GM04504 (cell line): Measurements from ENCODE around the gene CDC45.

ENCODE experiments used
- DNase-seq: peaks from one replicate; pipeline ENCODE4 v3.0.0-alpha.2; 2012; ENCODE audit warnings: low read depth

The CDC45 gene

DNA sequence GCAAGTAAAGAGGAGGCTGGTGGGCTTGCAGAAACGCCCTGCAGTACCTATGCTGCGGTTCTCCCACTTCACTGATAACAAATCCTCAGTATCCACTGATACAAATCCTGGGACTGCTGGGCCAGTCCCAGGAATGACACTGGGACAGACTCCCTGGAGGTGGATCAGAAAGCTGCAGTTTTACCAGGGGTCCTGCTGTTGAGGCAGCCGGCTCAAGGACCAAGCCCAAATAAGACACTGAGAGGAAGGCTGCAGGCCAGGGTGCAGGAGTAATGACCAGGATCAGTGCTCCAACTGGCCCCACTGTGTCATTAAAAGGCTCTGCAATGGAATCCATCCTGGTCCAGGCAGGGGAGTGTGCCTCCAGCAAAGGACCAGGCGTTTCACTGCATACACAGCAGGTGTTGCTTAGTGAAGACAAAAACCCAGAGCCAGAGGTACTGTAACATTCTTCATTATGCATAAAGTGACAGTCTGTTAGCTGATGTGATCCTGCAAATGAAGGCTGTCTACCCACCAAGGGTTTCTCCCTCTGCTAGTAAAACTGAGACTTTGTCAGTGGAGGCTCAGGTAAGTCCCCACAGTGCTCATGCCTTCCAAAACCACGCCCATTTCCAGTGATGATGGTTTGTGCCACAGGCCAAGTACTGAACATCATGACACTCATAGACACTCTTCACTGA, 30.8 kb upstream of the CDC45 start:
- DNase-seq, result no peak

DNA sequence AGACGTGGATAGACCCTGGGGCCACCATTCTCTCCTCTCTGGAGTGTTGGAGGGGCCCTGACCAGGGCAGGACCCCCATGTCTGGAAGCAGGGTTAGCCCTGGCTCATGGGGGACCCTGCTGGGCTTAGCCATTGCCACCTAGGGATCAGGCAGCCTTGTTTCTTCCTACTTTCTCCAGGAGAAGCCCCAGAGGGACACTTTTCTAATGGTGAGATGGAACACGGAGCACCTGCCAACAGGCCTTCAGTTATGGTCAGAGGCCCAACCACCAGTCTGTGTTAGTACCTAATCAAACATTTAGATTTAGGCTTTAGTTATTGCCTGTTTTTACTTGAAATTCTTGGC, 30.3 kb upstream of the CDC45 start:
- DNase-seq, result no peak

DNA sequence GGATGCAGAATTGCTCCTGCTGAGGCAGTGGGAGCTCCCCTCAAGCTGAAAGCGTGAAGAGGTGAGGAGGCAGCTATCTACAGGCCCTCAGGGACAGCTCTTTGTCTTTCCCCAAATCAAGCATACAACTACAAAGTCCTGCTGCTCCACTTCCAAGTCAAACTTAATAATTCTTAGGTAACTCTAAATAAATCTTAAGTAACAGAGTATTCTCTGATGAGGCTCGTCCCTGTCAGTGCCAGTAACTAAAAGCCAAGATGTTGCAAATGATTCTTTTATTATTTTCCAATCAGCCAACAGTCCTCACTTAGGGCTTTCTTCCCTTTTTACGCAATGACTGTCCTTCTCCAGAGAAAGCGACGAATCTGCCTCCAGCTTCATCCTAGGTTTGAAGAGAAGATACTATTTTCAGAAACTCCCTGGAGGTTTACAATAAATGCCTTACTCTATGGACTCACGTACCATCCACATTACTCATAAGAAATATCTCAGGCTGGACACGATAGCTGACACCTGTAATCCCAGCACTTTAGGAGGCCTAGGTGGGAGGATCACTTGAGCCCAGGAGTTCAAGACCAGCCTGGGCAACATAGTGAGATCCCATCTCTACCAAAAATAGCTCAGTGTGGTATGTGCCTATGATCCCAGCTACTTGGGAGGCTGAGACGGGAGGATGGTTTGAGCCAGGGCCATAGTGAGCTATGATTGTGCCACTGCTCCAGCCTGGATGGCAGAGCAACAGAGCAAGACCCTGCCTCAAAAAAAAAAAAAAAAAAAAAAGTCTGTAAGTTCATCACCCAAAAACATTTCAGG, 29.2 kb upstream of the CDC45 start:
- DNase-seq, result no peak

DNA sequence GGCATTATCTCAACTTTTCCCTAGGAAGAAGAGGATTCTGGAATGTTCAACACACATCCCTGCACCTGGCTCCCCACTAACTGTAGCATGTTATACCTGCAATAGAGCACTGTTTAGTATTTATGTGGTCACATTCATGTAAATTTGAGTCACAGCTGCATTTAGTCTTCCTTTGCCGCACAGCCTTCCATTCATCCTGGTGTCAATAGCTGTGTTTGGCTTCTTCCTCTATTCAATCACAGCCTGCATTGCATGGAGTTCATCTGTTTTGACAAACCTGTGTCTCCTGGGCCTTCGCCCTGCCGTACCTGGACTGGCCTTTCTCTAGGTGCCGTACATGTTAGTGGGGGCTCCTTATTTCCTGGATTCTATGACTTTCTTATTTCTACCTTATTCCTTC, 28.1 kb upstream of the CDC45 start:
- no peak for DNase-seq

DNA sequence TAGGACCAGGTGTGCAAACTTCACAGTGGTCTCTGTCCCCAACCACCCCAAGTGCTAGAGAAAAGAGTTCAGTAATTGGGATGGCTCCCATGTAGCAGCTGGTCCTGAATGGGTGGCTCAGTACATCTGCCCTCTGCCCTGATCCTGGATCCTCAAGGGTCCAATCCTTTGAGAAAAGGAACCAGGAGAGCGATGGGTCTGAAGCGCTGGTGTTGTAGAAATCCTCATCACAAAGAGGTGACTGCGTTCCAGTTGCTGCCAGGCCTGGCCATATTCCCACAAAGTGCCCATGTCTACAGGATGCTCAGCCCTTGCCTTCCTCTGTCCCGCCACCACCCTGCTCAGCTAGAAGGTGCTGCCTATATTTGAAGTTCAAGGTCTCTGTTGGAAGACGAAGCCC, 26.0 kb upstream of the CDC45 start:
- DNase-seq, result no peak

DNA sequence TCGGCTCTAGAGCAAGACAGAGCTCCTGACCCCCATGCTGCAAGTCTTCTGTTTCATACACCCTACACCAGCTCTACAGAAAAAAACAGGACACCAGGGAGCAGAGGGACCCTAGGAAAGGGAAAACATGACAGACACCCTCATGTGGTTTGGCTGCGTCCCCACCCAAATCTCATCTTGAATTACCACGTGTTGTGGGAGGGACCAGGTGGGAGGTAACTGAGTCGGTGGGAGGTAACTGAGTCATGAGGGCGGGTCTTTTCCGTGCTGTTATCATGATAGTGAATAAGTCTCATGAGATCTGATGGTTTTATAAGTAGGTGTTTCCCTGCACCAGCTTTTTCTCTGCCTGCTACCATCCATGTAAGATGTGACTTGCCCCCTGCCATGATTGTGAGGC, 25.6 kb upstream of the CDC45 start:
- DNase-seq, result no peak

DNA sequence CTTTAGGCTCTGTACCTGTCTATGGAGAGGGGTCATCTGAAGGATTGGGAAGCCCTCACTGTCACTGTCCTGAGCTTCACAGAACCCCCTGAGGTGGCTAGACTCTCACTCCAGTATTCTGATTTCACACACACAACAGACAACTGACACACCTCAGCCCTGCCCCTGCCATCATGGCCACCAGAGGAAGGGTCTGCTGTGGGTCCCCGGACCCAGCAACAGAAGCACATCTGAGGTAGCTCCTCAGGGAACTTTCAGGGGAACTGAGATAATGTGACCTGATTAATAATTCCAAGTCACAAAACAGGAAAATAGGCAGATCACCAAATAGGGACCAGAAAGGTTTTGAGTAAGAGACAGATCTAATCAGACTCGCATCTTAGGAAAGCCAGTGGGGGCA, 24.7 kb upstream of the CDC45 start:
- no peak for DNase-seq

DNA sequence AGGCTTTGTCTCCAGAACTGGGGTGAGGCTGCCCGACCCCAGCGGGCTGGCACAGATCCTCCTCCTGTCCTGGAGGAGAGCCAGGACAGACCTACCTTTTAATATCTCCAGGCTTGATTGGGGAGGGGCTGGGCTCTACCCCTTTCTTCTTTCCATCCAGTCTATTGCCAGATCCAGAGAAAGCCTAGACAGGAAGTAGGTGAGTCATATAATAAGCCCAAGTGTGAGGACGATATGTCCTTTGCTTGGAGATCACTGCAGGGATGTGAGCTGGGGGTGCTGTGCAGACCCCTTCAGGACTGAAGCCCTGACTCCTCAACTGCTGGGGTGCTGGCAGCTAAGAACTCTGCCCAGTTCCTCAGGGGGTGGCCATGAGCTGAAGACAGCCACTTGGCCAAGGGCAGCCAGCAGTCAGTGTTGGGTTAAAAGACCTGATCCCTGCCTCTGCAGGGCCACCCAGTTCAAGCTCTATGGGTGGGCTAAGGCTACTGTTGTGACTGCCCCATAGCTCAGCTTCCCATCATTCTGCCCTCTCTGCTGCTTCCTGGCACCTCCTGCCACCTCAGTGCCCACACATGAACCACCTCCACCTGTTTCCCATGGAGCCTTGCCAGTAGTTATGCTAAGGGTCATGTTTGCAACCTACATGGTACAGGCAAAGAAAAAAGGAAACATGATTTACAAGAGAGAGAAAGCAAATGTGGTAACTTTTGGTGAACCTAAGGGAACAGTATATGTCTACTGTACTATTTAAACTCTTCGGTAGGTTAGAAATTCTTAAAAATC, 23.9 kb upstream of the CDC45 start:
- DNase-seq, result no peak

DNA sequence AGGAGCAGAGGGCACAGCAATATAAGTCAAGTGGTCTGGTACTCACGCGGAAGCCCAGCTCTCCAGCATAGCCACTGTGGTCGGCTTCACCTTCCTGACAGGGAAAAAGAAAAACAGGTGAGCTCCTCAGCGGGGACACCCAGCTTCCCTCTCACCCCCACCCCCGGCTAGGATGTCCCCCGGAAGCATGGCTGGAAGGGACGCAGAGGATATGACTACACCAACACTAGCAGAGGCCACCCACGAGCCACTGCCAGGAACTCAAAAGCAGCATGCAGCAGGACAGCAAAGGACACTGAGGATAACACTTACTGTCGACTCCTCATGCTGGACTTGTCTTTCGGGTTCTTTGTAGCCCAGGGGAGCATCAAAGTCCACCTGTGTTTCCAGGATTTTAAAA, 23.2 kb upstream of the CDC45 start:
- DNase-seq, result no peak

DNA sequence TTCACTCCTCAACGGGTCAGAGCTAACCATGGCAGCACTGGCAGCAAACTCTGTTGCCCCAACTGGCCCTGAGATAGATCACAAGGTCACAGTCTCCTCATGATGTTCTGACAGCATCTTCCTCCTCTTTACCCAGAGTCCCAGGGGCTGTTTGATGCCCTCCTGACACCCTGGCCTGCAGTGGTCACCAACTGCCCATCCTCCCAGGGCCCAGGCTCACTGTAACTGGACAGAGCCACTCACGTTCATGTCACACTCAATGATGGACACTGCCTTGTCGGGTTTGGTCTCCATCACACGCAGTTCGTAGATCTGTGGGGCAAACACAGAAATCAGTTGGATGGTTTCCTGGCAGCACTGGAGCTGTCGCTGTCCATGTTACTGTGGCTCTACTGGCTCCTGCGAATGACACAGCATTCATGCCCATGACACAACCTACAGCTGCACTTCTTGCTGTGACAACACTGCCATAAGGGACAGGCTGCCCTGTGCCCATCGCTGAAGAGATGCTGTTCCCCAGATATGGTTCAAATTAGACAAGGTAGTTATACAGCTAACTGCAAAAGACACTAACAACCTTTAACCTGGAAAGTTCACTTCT, 21.8 kb upstream of the CDC45 start:
- no peak for DNase-seq

DNA sequence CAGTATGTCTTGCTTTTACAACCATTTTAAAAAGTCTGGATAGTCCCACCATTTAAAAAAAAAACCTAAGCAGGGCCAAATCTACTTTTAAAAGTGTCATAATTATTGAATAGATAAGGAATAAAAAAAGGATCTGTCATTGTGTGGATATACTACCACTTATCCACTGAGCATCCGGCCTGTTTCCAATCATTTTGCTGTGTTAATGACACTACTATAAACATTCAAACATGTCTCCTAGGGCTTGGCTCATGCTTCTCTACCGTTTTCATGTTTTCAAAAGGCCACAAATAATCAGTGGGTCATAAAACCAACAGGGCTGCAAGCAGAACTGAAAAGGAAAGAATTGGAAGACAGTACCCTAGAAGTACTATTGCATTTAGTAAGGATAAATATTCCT, 19.7 kb upstream of the CDC45 start:
- DNase-seq, result no peak

DNA sequence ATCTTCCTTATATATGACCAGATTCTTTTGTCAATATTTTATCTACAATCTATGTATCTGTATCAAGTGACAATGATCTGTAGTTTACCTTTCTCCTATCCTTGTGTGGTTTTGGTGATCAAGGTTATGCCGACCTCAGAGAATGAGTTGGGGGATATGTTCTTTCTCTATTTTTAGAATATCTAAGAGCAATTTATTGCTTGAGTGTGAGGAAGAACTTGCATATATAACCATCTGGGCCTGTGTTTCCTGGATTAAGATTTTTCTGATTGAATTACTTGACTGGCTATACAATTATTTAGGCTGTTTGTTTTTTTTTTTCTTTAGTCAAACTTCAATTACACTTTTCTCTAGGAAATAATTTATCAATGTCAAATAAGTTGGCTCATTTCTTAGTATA, 18.2 kb upstream of the CDC45 start:
- no peak for DNase-seq

DNA sequence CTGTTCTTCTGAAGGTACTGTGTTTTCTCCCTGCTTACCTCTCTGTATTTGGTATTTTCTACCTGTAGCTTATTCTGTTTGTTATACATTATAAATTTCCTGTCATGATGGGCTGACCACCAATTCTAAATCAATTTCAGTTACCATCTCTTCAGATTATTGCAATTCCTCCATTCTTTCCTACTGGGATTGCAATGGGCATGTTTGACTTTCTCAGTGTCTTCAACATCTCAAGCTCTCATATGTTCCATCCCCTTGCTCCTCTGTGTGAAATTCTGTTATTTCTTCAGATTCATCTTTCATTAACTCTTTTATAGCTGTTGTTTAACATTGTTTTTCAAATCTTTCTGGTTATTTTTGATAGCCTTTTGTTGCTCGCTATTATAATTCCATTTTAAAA, 16.7 kb upstream of the CDC45 start:
- no peak for DNase-seq

DNA sequence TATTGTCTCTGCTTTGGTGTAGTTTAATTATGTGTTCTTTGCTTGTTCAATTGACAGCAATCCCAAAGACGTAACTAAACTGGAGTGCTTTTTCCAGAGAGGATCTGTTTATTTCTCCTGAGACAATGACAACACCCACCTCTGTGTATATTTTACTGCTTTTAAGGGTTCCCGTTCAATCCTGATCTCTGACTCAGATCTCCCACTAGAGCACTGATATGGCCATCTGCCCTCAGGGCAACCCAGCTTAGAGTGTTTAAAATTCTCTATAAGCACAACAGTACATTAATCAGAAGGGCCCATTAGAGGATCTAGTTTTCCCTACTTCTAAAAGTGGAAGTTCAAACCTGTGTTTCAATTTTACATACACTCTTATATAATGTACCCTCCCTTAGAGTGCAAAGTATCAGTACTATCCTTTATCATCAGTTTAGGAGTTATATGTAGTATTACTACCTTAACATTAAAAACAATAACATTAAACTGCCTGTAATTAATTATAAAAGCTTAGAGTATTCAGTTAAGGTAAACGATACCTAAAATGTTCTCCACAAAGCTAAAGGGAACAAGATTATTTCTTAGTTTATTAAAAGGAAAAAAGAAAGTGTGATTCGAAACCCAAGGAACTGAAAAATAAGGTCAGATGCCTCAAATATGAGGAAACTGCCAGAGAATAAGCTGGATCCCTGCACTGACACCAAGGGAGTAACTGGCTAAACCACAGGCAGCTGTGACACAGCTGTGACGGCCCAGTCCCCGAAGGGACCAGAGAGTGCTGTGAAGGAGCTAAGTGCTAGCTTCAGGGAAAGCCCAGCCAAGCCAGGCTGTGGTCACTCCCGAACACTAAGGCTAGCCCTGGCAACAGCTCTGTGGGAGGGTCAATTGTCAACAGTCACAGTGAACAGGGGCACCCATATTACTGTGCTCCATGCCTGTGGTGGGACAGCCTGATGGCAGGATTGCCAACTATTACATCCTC, 15.9 kb upstream of the CDC45 start:
- peak; percentile 52 for DNase-seq

DNA sequence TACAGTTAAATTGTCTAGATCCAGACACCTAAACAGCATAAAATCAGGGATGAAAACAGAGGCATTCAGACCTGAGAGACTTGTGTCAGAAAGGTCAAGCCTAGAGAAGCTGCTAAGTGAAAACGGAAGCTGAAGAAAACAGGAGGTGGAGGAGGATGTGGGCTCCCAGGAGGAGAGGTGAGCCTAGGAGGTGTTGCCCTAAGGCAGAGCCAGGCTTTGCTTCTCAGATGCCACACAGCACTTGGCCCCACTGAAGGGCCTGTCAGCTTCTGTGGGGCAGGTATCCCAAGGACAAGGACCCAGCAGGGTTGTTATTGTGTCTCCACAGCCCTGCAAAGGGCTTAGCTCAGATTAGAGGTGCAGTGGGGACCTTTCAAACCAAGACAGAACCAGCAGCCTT, 15.2 kb upstream of the CDC45 start:
- DNase-seq, result no peak

DNA sequence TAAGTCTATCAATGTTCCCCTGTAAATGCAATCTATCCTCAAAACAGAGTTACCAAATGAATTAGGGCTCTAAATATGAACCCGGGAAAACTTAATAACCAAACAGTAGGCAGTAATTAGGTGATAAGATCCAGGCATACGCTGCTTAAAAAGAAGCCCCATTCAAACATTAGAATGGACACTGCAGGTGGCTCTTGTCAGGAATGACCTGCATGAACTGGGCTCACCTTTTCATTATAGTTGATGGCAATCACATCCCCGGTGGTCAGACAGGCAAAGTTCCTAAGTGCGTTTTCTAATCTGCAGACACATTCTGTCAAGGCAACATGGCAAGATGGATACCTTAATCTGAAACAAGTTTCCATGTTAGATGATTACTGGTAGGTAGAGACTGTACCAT, 14.7 kb upstream of the CDC45 start:
- DNase-seq, result no peak

DNA sequence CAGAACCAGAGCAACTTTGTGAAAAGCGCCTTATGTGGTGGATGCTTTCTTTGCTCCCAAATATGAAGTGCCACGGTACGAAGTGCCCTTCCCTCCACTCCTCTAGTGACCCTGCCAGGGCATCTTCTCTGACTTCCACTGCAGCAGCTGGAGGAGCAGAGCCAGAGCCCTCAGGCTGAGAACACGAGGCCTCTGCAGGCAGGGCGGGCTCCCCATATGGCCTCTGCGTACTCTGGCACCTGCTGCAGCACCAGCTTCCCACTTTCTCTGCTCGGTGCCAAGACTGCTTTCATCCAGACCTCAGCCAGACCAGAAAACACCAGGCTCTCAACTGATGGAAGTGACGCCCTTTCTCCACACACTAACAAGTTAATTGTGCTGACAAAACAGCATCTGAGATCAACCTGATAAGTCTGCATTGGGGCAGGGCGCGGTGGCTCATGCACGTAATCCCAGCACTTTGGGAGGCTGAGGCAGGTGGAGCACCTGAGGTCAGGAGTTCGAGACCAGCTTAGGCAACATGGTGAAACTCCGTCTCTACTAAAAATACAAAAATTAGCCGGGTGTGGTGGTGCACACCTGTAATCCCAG, 13.5 kb upstream of the CDC45 start:
- DNase-seq, result no peak

DNA sequence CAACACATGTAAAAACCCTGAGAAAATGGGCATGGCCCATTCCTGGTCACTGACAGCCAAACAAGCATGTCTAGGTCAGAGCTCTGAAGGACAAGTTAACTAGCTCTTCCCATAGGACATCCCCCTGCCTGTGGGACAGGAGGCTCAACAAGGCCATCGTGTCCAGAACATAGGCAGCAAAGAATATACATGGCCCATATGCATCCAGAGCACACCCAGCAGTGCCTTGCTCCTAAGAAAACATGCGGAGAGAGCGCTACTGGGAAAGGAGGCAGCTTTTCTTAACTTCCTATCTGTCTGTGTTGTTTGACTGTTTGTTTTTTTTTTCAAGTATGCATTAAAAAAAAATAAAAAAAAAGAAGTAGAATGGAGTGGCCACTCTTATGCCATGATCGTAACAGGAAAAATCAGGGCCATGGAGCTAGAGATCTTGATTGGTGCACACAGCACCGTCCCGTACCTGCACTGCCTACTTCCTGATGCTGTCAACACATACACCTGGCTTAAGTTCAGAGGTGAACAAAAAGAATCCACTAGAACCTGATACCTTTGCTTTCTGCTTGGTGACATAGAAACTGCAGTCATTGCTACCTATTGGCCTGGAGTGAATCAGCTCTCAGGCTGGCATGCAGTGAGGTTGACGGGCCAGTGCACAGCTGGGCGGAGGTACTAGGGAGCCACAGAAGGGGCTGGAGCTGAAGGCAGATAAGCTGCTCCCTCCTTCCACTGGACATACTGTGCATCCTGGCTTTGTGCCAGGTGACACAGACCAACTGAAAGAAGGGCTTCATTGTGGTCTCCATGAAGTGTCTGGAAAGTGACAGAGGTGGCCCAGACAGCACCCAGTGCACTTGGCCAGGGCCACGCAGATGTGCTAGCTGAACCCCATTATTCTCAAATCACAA, 12.6 kb upstream of the CDC45 start:
- DNase-seq, result no peak

DNA sequence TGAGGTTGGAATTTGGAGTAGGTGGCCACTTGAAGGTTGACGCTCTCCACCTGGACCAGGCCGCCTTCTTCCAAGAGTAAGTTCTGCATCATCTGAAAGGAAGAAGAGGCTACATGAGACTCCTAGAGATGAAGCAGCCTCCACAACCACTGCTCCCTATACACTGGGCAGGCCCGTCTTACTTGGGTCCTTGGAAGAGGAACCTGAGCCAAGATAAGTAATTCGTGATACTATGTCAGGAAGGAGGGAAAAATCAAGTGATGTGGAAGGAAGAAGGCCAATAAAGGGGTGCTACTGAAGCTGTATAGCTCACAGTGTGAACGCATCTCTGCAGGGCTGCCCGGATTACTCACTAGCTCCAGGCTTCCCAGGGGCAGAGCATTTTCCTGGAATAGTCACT, 11.8 kb upstream of the CDC45 start:
- DNase-seq, result no peak

DNA sequence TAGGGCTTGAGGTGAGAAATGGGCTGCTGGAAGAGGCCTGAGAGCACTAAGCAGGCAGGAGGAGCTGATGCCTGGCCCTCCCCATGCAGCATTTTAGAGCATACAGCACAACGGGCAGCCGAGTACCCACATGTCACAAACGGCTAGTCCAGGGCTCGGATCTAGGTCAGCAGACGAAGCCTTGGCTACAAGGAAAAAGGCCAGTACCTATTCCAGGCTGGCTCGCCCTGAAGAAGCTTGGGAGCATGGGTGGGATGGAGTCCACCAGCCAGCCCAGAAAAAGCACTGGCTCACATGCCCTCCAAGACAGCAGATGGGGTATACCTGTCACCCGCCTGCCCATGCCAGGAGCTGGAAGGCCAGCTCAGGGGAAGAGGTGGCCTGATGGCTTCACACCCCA, 10.3 kb upstream of the CDC45 start:
- no peak for DNase-seq
